ENCODE measurements around the gene GIMAP8. TPM values are rescaled to one million over a fixed set of nuclear protein-coding genes. Genes with fewer than 3 reads are reported as not detected.
"Not testable (repeated sequence)": the region's sequence is repeated elsewhere in the genome, so short reads cannot be mapped to it uniquely, and the experiment has no call there.

GIMAP8 gene
- total RNA-seq, 2 experiments from 2014 or later = 21.5 to 22.3 TPM

DNA sequence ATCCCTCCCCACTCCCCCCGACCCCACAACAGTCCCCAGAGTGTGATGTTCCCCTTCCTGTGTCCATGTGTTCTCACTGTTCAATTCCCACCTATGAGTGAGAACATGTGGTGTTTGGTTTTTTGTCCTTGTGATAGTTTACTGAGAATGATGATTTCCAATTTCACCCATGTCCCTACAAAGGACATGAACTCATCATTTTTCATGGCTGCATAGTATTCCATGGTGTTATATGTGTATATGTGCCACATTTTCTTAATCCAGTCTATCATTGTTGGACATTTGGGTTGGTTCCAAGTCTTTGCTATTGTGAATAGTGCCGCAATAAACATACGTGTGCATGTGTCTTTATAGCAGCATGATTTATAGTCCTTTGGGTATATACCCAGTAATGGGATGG, 43.0 kb downstream of the GIMAP8 start:
- H3K27me3 Mint-ChIP-seq (ENCODE audit: low read depth); POLR2A ChIA-PET; H3K27ac Mint-ChIP-seq; H3K4me3 Mint-ChIP-seq; ATAC-seq; DNase-seq; CTCF ChIA-PET: not testable (repeated sequence)
- Mint-ChIP-seq H3K36me3 (ENCODE audit: low read depth) (peaks cover 36% of the 10 kb centered on the region), H3K9me3 (ENCODE audit: insufficient read depth) (peaks cover 15% of the 10 kb centered on the region), H3K4me1 (ENCODE audit: low read depth) (peaks cover 33% of the 10 kb centered on the region)

DNA sequence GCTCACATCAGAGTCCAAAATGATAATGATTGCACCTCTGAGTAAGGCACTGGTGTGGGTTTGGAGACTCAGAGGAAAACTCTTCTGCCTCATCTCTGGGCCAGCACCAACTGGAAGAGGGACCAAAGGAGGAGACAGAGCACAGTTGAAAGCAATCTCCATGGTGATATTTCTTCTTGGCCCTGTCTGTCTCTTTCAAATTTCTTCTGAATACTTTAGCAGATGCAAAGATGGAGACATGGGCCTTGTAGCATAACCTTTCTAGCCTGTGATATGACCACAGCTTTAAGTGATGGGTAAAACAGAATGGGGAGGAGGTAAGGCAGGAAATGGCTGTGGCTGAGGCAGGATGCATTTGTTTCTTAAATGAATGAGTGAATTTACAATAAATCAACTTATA, 52.1 kb downstream of the GIMAP8 start:
- Mint-ChIP-seq H3K27me3 (ENCODE audit: low read depth) (no peaks in the 10 kb centered on the region), H3K36me3 (ENCODE audit: low read depth) (peaks cover 49% of the 10 kb centered on the region), H3K27ac (peak overlapping the region; percentile 95), H3K9me3 (ENCODE audit: insufficient read depth) (peaks cover 23% of the 10 kb centered on the region), H3K4me3 (peak overlapping the region; percentile 53), H3K4me1 (ENCODE audit: low read depth) (peaks cover 80% of the 10 kb centered on the region)
- peak; percentile 77 for DNase-seq
- ATAC-seq = peak; percentile 91
- ChIA-PET POLR2A (interaction anchor here (0.7 to 5.2 kb wide), 8 partner anchors 9 to 253 kb away, joined by 3 to 82 read pairs (median 7); partner anchors contain the start of genes GIMAP4, GIMAP7 and GIMAP8), CTCF (interaction anchor here (0.6 to 4.4 kb wide), 7 partner anchors 9 to 251 kb away, joined by 3 to 45 read pairs (median 9); partner anchors contain the start of genes GIMAP7 and GIMAP8)

DNA sequence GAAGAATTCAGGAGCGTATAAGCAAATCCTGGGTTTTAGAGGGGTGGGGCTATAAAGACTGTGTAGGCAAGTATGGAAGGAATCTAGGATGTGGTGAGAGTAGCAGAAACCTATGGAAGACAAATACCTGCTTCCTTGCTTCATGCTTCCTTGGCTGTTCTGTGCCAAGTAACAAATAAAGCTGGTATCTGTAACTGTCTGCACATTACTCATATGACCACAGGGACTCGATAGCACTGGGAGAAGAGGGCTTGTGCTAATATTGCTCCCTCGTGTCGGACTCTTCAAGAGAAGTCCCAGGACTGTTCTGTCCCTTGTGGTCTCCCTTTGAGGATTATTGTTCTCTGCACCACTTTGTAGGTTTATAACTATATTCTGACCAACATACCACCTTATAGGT, 52.7 kb downstream of the GIMAP8 start:
- ATAC-seq = peak; percentile 7
- no peaks in the 10 kb centered on the region for H3K27me3 Mint-ChIP-seq (ENCODE audit: low read depth)
- peaks cover 21% of the 10 kb centered on the region for H3K9me3 Mint-ChIP-seq (ENCODE audit: insufficient read depth)
- DNase-seq = no peak
- peak overlapping the region; percentile 95 for H3K27ac Mint-ChIP-seq
- peaks cover 82% of the 10 kb centered on the region for H3K4me1 Mint-ChIP-seq (ENCODE audit: low read depth)
- peaks cover 45% of the 10 kb centered on the region for H3K36me3 Mint-ChIP-seq (ENCODE audit: low read depth)
- peak overlapping the region; percentile 53 for H3K4me3 Mint-ChIP-seq
- POLR2A ChIA-PET = interaction anchor here (0.8 to 5.2 kb wide), 6 partner anchors 9 to 52 kb away, joined by 3 to 82 read pairs (median 16); partner anchors contain the start of genes GIMAP7 and GIMAP8
- CTCF ChIA-PET = interaction anchor here (1.0 to 4.4 kb wide), 7 partner anchors 12 to 251 kb away, joined by 3 to 45 read pairs (median 12); partner anchors contain the start of genes GIMAP7 and GIMAP8

- ATAC-seq (peak; percentile 13), DNase-seq (no peak)
- CTCF ChIA-PET = interaction anchor here (1.1 to 4.4 kb wide), 5 partner anchors 11 to 250 kb away, joined by 3 to 45 read pairs (median 12); partner anchors contain the start of genes GIMAP7 and GIMAP8
- Mint-ChIP-seq H3K4me3 (no peak overlapping the region), H3K36me3 (ENCODE audit: low read depth) (peaks cover 42% of the 10 kb centered on the region), H3K9me3 (ENCODE audit: insufficient read depth) (peaks cover 20% of the 10 kb centered on the region), H3K27ac (peak overlapping the region; percentile 95), H3K27me3 (ENCODE audit: low read depth) (no peaks in the 10 kb centered on the region), H3K4me1 (ENCODE audit: low read depth) (peaks cover 84% of the 10 kb centered on the region)
- POLR2A ChIA-PET = interaction anchor here (0.8 to 5.2 kb wide), 4 partner anchors 8 to 52 kb away, joined by 3 to 82 read pairs (median 38); partner anchors contain the start of genes GIMAP7 and GIMAP8
These were observed 53.2 kb downstream of the GIMAP8 start for GRCh38 chr7:150503581-150503980.

- POLR2A ChIA-PET = interaction anchor here (1.4 to 1.6 kb wide), 3 partner anchors 27 to 158 kb away, joined by 4 to 15 read pairs (median 8); no protein-coding TSS in a partner anchor
- DNase-seq (peak; percentile 34), ATAC-seq (peak; percentile 62)
- Mint-ChIP-seq H3K27ac (peak overlapping the region; percentile 72), H3K27me3 (ENCODE audit: low read depth) (no peaks in the 10 kb centered on the region), H3K4me3 (peak overlapping the region; percentile 37), H3K9me3 (ENCODE audit: insufficient read depth) (peaks cover 28% of the 10 kb centered on the region), H3K4me1 (ENCODE audit: low read depth) (peaks cover 90% of the 10 kb centered on the region), H3K36me3 (ENCODE audit: low read depth) (peaks cover 36% of the 10 kb centered on the region)
- CTCF ChIA-PET = interaction anchor here (0.9 to 1.6 kb wide), 5 partner anchors 27 to 249 kb away, joined by 3 to 11 read pairs (median 3); no protein-coding TSS in a partner anchor
These were observed 57.6 kb downstream of the GIMAP8 start for GRCh38 chr7:150507947-150508602.

- Mint-ChIP-seq H3K9me3 (ENCODE audit: insufficient read depth) (peaks cover 28% of the 10 kb centered on the region), H3K4me1 (ENCODE audit: low read depth) (peaks cover 80% of the 10 kb centered on the region), H3K27ac (peak overlapping the region; percentile 77), H3K36me3 (ENCODE audit: low read depth) (peaks cover 43% of the 10 kb centered on the region), H3K27me3 (ENCODE audit: low read depth) (no peaks in the 10 kb centered on the region), H3K4me3 (no peak overlapping the region)
- DNase-seq = no peak
- POLR2A ChIA-PET = interaction anchor here (1.5 to 11.9 kb wide), 3 partner anchors 9 to 58 kb away, joined by 6 to 316 read pairs (median 8); partner anchors contain the start of gene GIMAP8
- no peak for ATAC-seq
- CTCF ChIA-PET = interaction anchor here (1.0 to 3.1 kb wide), 10 partner anchors 9 to 244 kb away, joined by 3 to 25 read pairs (median 5); partner anchors contain the start of gene GIMAP8
These were observed 60.6 kb downstream of the GIMAP8 start for GRCh38 chr7:150511048-150511447.

DNA sequence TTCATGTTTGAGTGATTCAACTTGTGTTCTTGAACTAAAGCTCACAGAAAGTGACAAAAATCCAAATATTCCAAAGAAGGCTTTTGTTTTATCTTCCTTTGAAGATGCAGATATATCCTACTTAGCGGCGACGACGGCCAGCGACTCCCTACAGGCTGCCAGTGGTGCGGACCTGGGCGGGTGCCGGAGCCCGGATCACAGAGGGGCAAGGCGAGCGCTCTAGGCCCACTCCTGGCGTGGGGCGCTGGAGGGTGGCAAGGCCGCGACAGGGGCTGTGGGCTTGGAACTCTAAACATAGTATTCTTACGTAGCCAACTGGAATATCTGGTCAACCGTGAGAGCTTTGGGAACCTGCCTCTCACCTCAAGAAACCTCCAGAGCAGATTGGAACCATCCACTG, 63.3 kb downstream of the GIMAP8 start:
- Mint-ChIP-seq H3K27ac (peak overlapping the region; percentile 98), H3K9me3 (ENCODE audit: insufficient read depth) (peaks cover 25% of the 10 kb centered on the region), H3K27me3 (ENCODE audit: low read depth) (no peaks in the 10 kb centered on the region), H3K4me1 (ENCODE audit: low read depth) (peaks cover 56% of the 10 kb centered on the region), H3K36me3 (ENCODE audit: low read depth) (peaks cover 63% of the 10 kb centered on the region), H3K4me3 (peak overlapping the region; percentile 97)
- CTCF ChIA-PET = interaction anchor here (0.8 to 4.2 kb wide), 10 partner anchors 12 to 242 kb away, joined by 3 to 78 read pairs (median 12); partner anchors contain the start of genes GIMAP1 and GIMAP8
- ATAC-seq = no peak
- no peak for DNase-seq
- POLR2A ChIA-PET = interaction anchor here (0.6 to 11.9 kb wide), 14 partner anchors 10 to 229 kb away, joined by 3 to 316 read pairs (median 14); partner anchors contain the start of genes GIMAP2, GIMAP4 and GIMAP8

DNA sequence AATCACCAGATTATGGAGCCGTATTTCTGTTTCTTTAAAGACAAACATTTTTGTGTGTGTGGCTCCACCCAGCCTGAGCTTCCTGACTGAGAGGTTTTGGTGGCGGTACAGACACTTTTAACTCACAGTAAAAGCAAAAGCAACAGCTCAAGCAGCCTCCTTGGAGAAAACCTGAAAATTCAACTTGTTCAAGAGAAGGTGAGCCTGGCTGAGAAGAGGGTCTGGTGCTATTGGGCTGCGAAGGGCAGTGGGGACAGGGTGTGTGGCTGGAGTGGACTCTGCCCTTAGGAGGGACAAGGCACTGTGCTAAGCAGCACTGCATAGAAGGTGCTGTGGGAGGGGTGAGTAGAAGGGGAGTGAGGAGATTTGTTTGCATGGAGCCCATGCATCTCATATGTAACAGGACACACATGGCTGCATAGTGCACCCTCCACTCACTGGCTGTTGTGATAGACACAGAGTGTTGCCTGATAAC, 64.4 kb downstream of the GIMAP8 start, which contains the start of gene GIMAP7:
TSS of gene GIMAP7 (plus strand) at position 125 of the 475 bp plus-strand sequence. CDS start 5,103 bp downstream, outside the sequence.
- CTCF ChIA-PET = interaction anchor here (0.7 to 4.2 kb wide), 20 partner anchors 10 to 245 kb away, joined by 3 to 78 read pairs (median 5); partner anchors contain the start of genes GIMAP1, GIMAP4 and GIMAP8
- ATAC-seq = peak; percentile 82
- POLR2A ChIA-PET = interaction anchor here (0.5 to 11.9 kb wide), 33 partner anchors 11 to 241 kb away, joined by 3 to 316 read pairs (median 6); partner anchors contain the start of genes GIMAP1, GIMAP2, GIMAP4 and GIMAP5
- Mint-ChIP-seq H3K36me3 (ENCODE audit: low read depth) (peaks cover 65% of the 10 kb centered on the region), H3K4me1 (ENCODE audit: low read depth) (peaks cover 48% of the 10 kb centered on the region), H3K4me3 (peak within 1 kb of the TSS; percentile 97), H3K9me3 (ENCODE audit: insufficient read depth) (peaks cover 22% of the 10 kb centered on the region), H3K27me3 (ENCODE audit: low read depth) (no peaks in the 10 kb centered on the region), H3K27ac (peak within 1 kb of the TSS; percentile 98)
- peak; percentile 84 for DNase-seq

DNA sequence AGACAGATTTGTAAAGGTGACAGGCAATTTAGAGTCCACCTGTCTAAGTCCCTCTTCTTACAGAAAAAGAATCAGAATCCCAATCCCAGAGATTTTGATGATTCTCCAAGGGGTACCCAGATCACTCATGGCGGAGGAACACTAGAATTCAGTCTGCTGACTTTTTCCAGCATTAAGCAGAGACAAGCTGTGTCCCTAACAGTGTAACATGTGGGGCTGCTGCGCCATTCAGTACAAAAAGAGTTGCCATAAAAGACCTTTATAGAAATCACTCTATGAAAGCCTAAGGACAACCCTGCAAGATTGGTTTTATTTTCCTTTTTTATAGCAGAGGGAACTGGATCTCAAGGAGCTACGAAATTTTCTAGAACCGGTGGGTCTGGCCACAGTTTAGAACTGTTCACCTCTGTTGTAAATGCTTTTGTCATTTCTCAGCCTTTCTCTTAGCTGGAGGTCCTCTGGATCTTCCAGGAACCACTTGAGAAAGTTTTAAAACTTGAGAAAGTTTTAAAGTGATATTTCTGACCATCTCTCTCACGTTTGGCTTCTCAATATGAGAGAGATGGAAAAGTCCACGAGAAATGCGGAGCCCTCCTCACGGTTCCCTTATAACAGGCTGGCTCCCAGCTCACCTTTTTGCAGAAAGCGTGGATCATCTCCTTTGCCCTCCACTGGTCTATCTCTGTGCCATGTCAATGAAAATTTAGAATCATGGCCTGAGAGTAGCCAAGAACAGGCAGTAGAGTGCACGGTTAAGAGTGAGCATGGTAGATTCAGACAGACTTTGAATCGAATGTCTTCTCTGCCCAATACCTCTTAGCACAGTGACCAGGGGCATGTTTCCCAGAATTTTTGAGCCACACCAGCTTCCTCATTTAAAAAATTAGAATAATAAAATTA, 65.1 kb downstream of the GIMAP8 start:
- H3K27me3 Mint-ChIP-seq (ENCODE audit: low read depth) = no peaks in the 10 kb centered on the region
- ATAC-seq = peak; percentile 31
- H3K9me3 Mint-ChIP-seq (ENCODE audit: insufficient read depth) = peaks cover 15% of the 10 kb centered on the region
- ChIA-PET CTCF (interaction anchor here (0.8 to 4.2 kb wide), 19 partner anchors 11 to 244 kb away, joined by 3 to 78 read pairs (median 5); partner anchors contain the start of genes GIMAP1, GIMAP4 and GIMAP8), POLR2A (interaction anchor here (0.6 to 11.9 kb wide), 29 partner anchors 8 to 240 kb away, joined by 3 to 316 read pairs (median 6); partner anchors contain the start of genes GIMAP1, GIMAP2, GIMAP4 and GIMAP5)
- H3K4me3 Mint-ChIP-seq = peak overlapping the region; percentile 97
- H3K27ac Mint-ChIP-seq = peak overlapping the region; percentile 98
- H3K36me3 Mint-ChIP-seq (ENCODE audit: low read depth) = peaks cover 65% of the 10 kb centered on the region
- peaks cover 48% of the 10 kb centered on the region for H3K4me1 Mint-ChIP-seq (ENCODE audit: low read depth)
- DNase-seq = peak; percentile 36

- no peak for DNase-seq
- Mint-ChIP-seq H3K27me3 (ENCODE audit: low read depth) (no peaks in the 10 kb centered on the region), H3K9me3 (ENCODE audit: insufficient read depth) (peaks cover 3% of the 10 kb centered on the region), H3K27ac (peak overlapping the region; percentile 80), H3K4me1 (ENCODE audit: low read depth) (peaks cover 43% of the 10 kb centered on the region), H3K4me3 (peak overlapping the region; percentile 97), H3K36me3 (ENCODE audit: low read depth) (peaks cover 65% of the 10 kb centered on the region)
- POLR2A ChIA-PET = interaction anchor here (1.3 to 11.9 kb wide), 7 partner anchors 32 to 238 kb away, joined by 4 to 316 read pairs (median 28); partner anchors contain the start of genes GIMAP1, GIMAP4 and GIMAP8
- ATAC-seq = no peak
- CTCF ChIA-PET = interaction anchor here (1.0 to 5.0 kb wide), 6 partner anchors 12 to 238 kb away, joined by 3 to 78 read pairs (median 18); partner anchors contain the start of genes GIMAP4 and GIMAP8
These were observed 66.7 kb downstream of the GIMAP8 start for GRCh38 chr7:150516956-150517745.
